Endothelial cell (in vitro differentiated cells): ENCODE data around the gene WDR46. TPM values are rescaled to one million over a fixed set of nuclear protein-coding genes. Genes with fewer than 3 reads are reported as not detected.

Experiments used
- DNase-seq: peaks from one replicate; pipeline ENCODE4 v3.0.0; 2021; ENCODE audit warnings: low spot score
- H3K27ac Mint-ChIP-seq: one replicate; pipeline ENCODE4 v1.8.0; 2021; ENCODE audit warnings: mixed read lengths, inconsistent platforms; ENCODE audit not compliant: unreplicated experiment
- H3K27me3 Mint-ChIP-seq: one replicate; pipeline ENCODE4 v1.8.0; 2021; ENCODE audit warnings: mild to moderate bottlenecking, moderate library complexity, mixed read lengths, inconsistent platforms; ENCODE audit not compliant: unreplicated experiment
- H3K36me3 Mint-ChIP-seq: one replicate; pipeline ENCODE4 v1.8.0; 2021; ENCODE audit warnings: mild to moderate bottlenecking, low read depth, mixed read lengths, inconsistent platforms; ENCODE audit not compliant: unreplicated experiment
- H3K4me1 Mint-ChIP-seq: one replicate; pipeline ENCODE4 v1.8.0; 2021; ENCODE audit warnings: mild to moderate bottlenecking, mixed read lengths, inconsistent platforms; ENCODE audit not compliant: unreplicated experiment
- H3K4me3 Mint-ChIP-seq: one replicate; pipeline ENCODE4 v1.8.0; 2021; ENCODE audit warnings: mild to moderate bottlenecking, mixed read lengths, inconsistent platforms; ENCODE audit not compliant: unreplicated experiment
- H3K9me3 Mint-ChIP-seq: one replicate; pipeline ENCODE4 v1.8.0; 2021; ENCODE audit warnings: mixed read lengths, inconsistent platforms; ENCODE audit not compliant: unreplicated experiment
- CTCF ChIP-seq: fragments of 200-600 bp; sonication (generic); IDR thresholded peaks from one replicate; pipeline ENCODE4 v1.5.0; 2021; ENCODE audit warnings: antibody characterized with exemption; ENCODE audit not compliant: unreplicated experiment
- total RNA-seq: library from RNA; stranded (reverse); fragmentation: NEBNext Ultra II Directional; extraction: Animal tissue kit (Norgen Biotek cat#: 25700); gene quantifications from one replicate; pipeline ENCODE4 v1.2.1, GENCODE V29; 2021; ENCODE audit not compliant: unreplicated experiment

The WDR46 gene
- total RNA-seq, 1 donor from 2014 or later: 48.5 TPM

GRCh38 chr6:33295621-33296369, 6.8 kb upstream of the WDR46 start:
- Mint-ChIP-seq H3K9me3 (no peaks in the 10 kb centered on the region), H3K27ac (peak overlapping the region; percentile 87), H3K4me3 (peak overlapping the region; percentile 89), H3K4me1 (peaks cover 30% of the 10 kb centered on the region), H3K36me3 (peaks cover 22% of the 10 kb centered on the region), H3K27me3 (peaks cover 42% of the 10 kb centered on the region)
- no peak for TF ChIP-seq CTCF
- DNase-seq: no peak

- Mint-ChIP-seq H3K4me1 (peaks cover 34% of the 10 kb centered on the region), H3K4me3 (peak overlapping the region; percentile 26), H3K36me3 (peaks cover 22% of the 10 kb centered on the region), H3K27me3 (peaks cover 33% of the 10 kb centered on the region), H3K27ac (no peak overlapping the region), H3K9me3 (no peaks in the 10 kb centered on the region)
- no peak for DNase-seq
- no peak for TF ChIP-seq CTCF
Observed at GRCh38 chr6:33294086-33294823, 5.2 kb upstream of the WDR46 start.

GRCh38 chr6:33292996-33293682, 4.1 kb upstream of the WDR46 start:
- Mint-ChIP-seq H3K36me3 (peaks cover 22% of the 10 kb centered on the region), H3K27me3 (peaks cover 28% of the 10 kb centered on the region), H3K4me3 (peak overlapping the region; percentile 74), H3K9me3 (no peaks in the 10 kb centered on the region), H3K4me1 (peaks cover 43% of the 10 kb centered on the region), H3K27ac (peak overlapping the region; percentile 68)
- DNase-seq: no peak
- no peak for TF ChIP-seq CTCF

GRCh38 chr6:33290459-33290858, 1.4 kb upstream of the WDR46 start:
- TF ChIP-seq CTCF: no peak
- Mint-ChIP-seq H3K9me3 (no peaks in the 10 kb centered on the region), H3K4me3 (peak overlapping the region; percentile 95), H3K27ac (peak overlapping the region; percentile 81), H3K36me3 (peaks cover 33% of the 10 kb centered on the region), H3K27me3 (peaks cover 10% of the 10 kb centered on the region), H3K4me1 (peaks cover 44% of the 10 kb centered on the region)
- DNase-seq: no peak
